Dermis blood vessel endothelial cell (primary cell): ENCODE data around the gene PHF20. TPM values are rescaled to one million over a fixed set of nuclear protein-coding genes. Genes with fewer than 3 reads are reported as not detected.
"Not testable (repeated sequence)": the region's sequence is repeated elsewhere in the genome, so short reads cannot be mapped to it uniquely, and the experiment has no call there.

Source experiments
- DNase-seq: peaks from one replicate; pipeline ENCODE4 v3.0.0; 2010
- total RNA-seq: library from RNA; depleted of rRNA; stranded (reverse); fragments of >200 nt; gene quantifications from 2 replicates; pipeline ENCODE4 v1.2.3, GENCODE V29; 2014

Gene PHF20
- 38.4 and 41.5 TPM in 2 replicates for total RNA-seq

- peak; percentile 99 for DNase-seq
Observed at GRCh38 chr20:35771689-35772562, at the start of gene PHF20. Gene PHF20 (plus strand): TSS chr20:35772015. CDS start chr20:35801523, 29,508 bp downstream.

GRCh38 chr20:35723275-35723639 lies 48.6 kb upstream of the PHF20 start:
- not testable (repeated sequence) for DNase-seq

- not testable (repeated sequence) for DNase-seq
Observed at GRCh38 chr20:35723652-35724320, 48.0 kb upstream of the PHF20 start.

GRCh38 chr20:35724321-35725230 lies 47.2 kb upstream of the PHF20 start:
- no peak for DNase-seq

- no peak for DNase-seq
Observed at GRCh38 chr20:35726842-35727711, 44.7 kb upstream of the PHF20 start.

- no peak for DNase-seq
Observed at GRCh38 chr20:35729283-35729807, 42.5 kb upstream of the PHF20 start.

GRCh38 chr20:35729836-35730582 lies 41.8 kb upstream of the PHF20 start:
- no peak for DNase-seq

GRCh38 chr20:35730583-35731468 lies 41.0 kb upstream of the PHF20 start:
- DNase-seq: no peak

GRCh38 chr20:35731469-35731788 lies 40.4 kb upstream of the PHF20 start:
- DNase-seq: no peak

- no peak for DNase-seq
Observed at GRCh38 chr20:35731862-35732643, 39.8 kb upstream of the PHF20 start.

GRCh38 chr20:35732644-35732982 lies 39.2 kb upstream of the PHF20 start:
- no peak for DNase-seq

GRCh38 chr20:35734374-35734773 lies 37.4 kb upstream of the PHF20 start:
- DNase-seq: no peak

- DNase-seq: no peak
Observed at GRCh38 chr20:35734777-35735649, 36.8 kb upstream of the PHF20 start.

- no peak for DNase-seq
Observed at GRCh38 chr20:35735826-35736470, 35.9 kb upstream of the PHF20 start.

GRCh38 chr20:35737865-35738333 lies 33.9 kb upstream of the PHF20 start:
- DNase-seq: no peak

GRCh38 chr20:35738410-35739179 lies 33.2 kb upstream of the PHF20 start:
- no peak for DNase-seq
